H1 (cell line): ENCODE measurements around the gene ARHGEF39. TPM values are rescaled to one million over a fixed set of nuclear protein-coding genes. Genes with fewer than 3 reads are reported as not detected.

Experiments
- polyA plus RNA-seq, 7 experiments: library from polyadenylated mRNA; depleted of rRNA in 3 of 7; stranded (reverse) in 5 of 7; unstranded in 2 of 7; fragments of >200 nt in 5 of 7; fragments of 200-250 nt in 2 of 7; gene quantifications; 1 replicate in 5 of 7; 2 replicates in 1 of 7; 4 replicates in 1 of 7; pipeline versions ENCODE4 v1.2.1 to v1.2.3, GENCODE V29; 2011 to 2013; ENCODE audit warnings: missing spikeins in 2 of 7, mixed read lengths in 2 of 7
- total RNA-seq: library from RNA; stranded (reverse); fragmentation: NEBNext Ultra II Directional; extraction: Animal tissue kit (Norgen Biotek cat#: 25700); gene quantifications from 2 replicates; pipeline ENCODE4 v1.2.1, GENCODE V29; 2021
- TF ChIP-seq, protein P1 (sequence below), 3 experiments: IDR thresholded peaks; 1 replicate in 2 of 3; 2 replicates in 1 of 3; pipeline versions ENCODE4 v1.5.1 to v1.6.1; 2011; ENCODE audit warnings: low read length in 3 of 3, mild to moderate bottlenecking in 3 of 3, inconsistent platforms in 2 of 3, low read depth in 1 of 3, moderate library complexity in 1 of 3; ENCODE audit not compliant: insufficient read depth in 1 of 3; ENCODE audit errors: control extremely low read depth in 1 of 3

ARHGEF39 gene
- total and polyA plus RNA-seq, 2 of the 8 experiments (the other 6 are each of a cell fraction or from before 2014, with no cell fraction given): 18.6 to 18.7 TPM

DNA sequence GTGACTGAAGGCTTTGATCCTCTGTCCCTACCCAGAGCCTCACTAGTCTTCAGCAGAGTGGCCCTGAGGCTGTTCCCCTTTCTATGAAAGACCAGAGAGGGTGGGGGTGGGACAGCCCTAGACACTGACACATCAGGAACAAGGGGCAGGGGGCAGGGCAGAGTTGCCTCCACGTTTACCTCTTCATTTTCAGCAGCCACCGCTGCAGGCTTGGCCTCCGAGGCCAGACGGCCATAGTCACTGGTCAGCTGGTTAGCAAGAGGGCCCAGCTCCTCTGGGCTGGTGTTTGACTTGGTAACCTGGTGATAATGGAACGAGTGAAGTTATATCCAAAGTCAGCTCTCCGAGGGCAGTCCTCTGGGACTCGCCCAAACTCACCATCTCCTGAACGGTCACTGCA, 40.4 kb upstream of the ARHGEF39 start (continued):
- TF ChIP-seq, protein P1, sequence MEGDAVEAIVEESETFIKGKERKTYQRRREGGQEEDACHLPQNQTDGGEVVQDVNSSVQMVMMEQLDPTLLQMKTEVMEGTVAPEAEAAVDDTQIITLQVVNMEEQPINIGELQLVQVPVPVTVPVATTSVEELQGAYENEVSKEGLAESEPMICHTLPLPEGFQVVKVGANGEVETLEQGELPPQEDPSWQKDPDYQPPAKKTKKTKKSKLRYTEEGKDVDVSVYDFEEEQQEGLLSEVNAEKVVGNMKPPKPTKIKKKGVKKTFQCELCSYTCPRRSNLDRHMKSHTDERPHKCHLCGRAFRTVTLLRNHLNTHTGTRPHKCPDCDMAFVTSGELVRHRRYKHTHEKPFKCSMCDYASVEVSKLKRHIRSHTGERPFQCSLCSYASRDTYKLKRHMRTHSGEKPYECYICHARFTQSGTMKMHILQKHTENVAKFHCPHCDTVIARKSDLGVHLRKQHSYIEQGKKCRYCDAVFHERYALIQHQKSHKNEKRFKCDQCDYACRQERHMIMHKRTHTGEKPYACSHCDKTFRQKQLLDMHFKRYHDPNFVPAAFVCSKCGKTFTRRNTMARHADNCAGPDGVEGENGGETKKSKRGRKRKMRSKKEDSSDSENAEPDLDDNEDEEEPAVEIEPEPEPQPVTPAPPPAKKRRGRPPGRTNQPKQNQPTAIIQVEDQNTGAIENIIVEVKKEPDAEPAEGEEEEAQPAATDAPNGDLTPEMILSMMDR (IDR thresholded peaks at IDR 0.05; ENCODE audit: control extremely low read depth in 1 of 3, insufficient read depth in 1 of 3, low read depth in 1 of 3, low read length in 3 of 3): no peak
